CD4-positive, alpha-beta T cell treated with Interleukin-15 for 1 hour (primary cell): ENCODE measurements around the gene CD302.
"Not testable (repeated sequence)": the region's sequence is repeated elsewhere in the genome, so short reads cannot be mapped to it uniquely, and the experiment has no call there.

Experiments used
- DNase-seq: peaks from one replicate; pipeline ENCODE4 v3.0.0-alpha.2; 2020

CD302 gene

GRCh38 chr2:159744363-159744762, 53.6 kb downstream of the CD302 start:
- DNase-seq: no peak

- DNase-seq: no peak
Measured at GRCh38 chr2:159742846-159743245, 55.2 kb downstream of the CD302 start.

- DNase-seq: no peak
Measured at GRCh38 chr2:159738509-159739390, 59.3 kb downstream of the CD302 start.

GRCh38 chr2:159737917-159738296, 60.1 kb downstream of the CD302 start:
- no peak for DNase-seq

- no peak for DNase-seq
Measured at GRCh38 chr2:159737292-159737916, 60.6 kb downstream of the CD302 start.

GRCh38 chr2:159736048-159736447, 62.0 kb downstream of the CD302 start:
- no peak for DNase-seq

GRCh38 chr2:159735648-159736047, 62.4 kb downstream of the CD302 start:
- DNase-seq: no peak

- no peak for DNase-seq
Measured at GRCh38 chr2:159728629-159729028, 69.4 kb downstream of the CD302 start.

GRCh38 chr2:159725713-159726112, 72.3 kb downstream of the CD302 start:
- no peak for DNase-seq

GRCh38 chr2:159724795-159725572, 73.0 kb downstream of the CD302 start:
- not testable (repeated sequence) for DNase-seq

GRCh38 chr2:159722580-159722979, 75.4 kb downstream of the CD302 start:
- DNase-seq: no peak

- DNase-seq: no peak
Measured at GRCh38 chr2:159720676-159721075, 77.3 kb downstream of the CD302 start.
